IMR-90 (cell line): ENCODE measurements around the gene AP3M1. TPM values are rescaled to one million over a fixed set of nuclear protein-coding genes. Genes with fewer than 3 reads are reported as not detected.

ENCODE experiments used
- ATAC-seq: fragments of 200-7000 bp; cut with Tn5 transposase; 2 replicates; pipeline ENCODE4 v1.9.1; 2020; ENCODE audit warnings: low read depth, mild to moderate bottlenecking, moderate library complexity
- BruUV-seq: library from RNA; stranded (reverse); fragments of 400-500 nt; replicated peaks from 2 replicates; lab custom pipeline; 2021; lab: Mats Ljungman, UMichigan
- CTCF ChIA-PET: fragments of 300-600 bp; formaldehyde crosslinking; extraction: SDS; loops from one replicate; lab custom pipeline; 2021; ENCODE audit warnings: antibody characterized with exemption; lab: Yijun Ruan, JAX
- POLR2A ChIA-PET: fragments of 300-600 bp; sonication (Branson Sonifier 250); formaldehyde crosslinking; loops from one replicate; lab custom pipeline; 2022; ENCODE audit warnings: antibody characterized with exemption; ENCODE audit not compliant: unreplicated experiment; lab: Charles Lee
- DNase-seq: peaks from one replicate; pipeline ENCODE4 v3.0.0; 2013
- H2AFZ ChIP-seq: replicated peaks from 2 replicates; pipeline ENCODE3; 2013; ENCODE audit warnings: low read length, mild to moderate bottlenecking; ENCODE audit not compliant: poor library complexity
- H2AK5ac ChIP-seq: 2 replicates; pipeline ENCODE4 v1.6.1; 2013; ENCODE audit warnings: low read depth, low read length, inconsistent platforms
- H2AK9ac ChIP-seq: replicated peaks from 2 replicates; pipeline ENCODE3; 2013; ENCODE audit warnings: mild to moderate bottlenecking, low read depth, low read length, moderate library complexity; ENCODE audit not compliant: poor library complexity
- H2BK120ac ChIP-seq: 2 replicates; pipeline ENCODE4 v1.6.1; 2013; ENCODE audit warnings: low read depth, low read length, inconsistent platforms
- H2BK15ac ChIP-seq: 3 replicates; pipeline ENCODE4 v1.6.1; 2013; ENCODE audit warnings: low read depth, low read length, inconsistent platforms
- H2BK20ac ChIP-seq: 2 replicates; pipeline ENCODE4 v1.6.1; 2013; ENCODE audit warnings: low read depth, mild to moderate bottlenecking, inconsistent platforms, low read length, moderate library complexity
- H2BK5ac ChIP-seq: 2 replicates; pipeline ENCODE4 v1.6.1; 2013; ENCODE audit warnings: mild to moderate bottlenecking, low read depth, low read length, inconsistent platforms; ENCODE audit not compliant: poor library complexity, severe bottlenecking
- H3K14ac ChIP-seq: replicated peaks from 2 replicates; pipeline ENCODE4 v1.6.1; 2013; ENCODE audit warnings: low read depth, low read length, inconsistent platforms
- H3K18ac ChIP-seq: 2 replicates; pipeline ENCODE4 v1.6.1; 2013; ENCODE audit warnings: low read depth, low read length, control low read depth
- H3K23ac ChIP-seq: 2 replicates; pipeline ENCODE4 v1.6.1; 2013; ENCODE audit warnings: low read depth, low read length, inconsistent platforms
- H3K27ac ChIP-seq: 2 replicates; pipeline ENCODE4 v1.5.1; 2013; ENCODE audit warnings: mild to moderate bottlenecking, control low read depth, low read length; ENCODE audit not compliant: insufficient read depth
- H3K27me3 ChIP-seq: 2 replicates; pipeline ENCODE4 v1.6.1; 2013; ENCODE audit warnings: low read length; ENCODE audit not compliant: control insufficient read depth, insufficient read depth
- H3K36me3 ChIP-seq: 2 replicates; pipeline ENCODE4 v1.6.1; 2013; ENCODE audit warnings: low read length, mixed read lengths; ENCODE audit not compliant: control insufficient read depth, insufficient read depth
- H3K4ac ChIP-seq: 2 replicates; pipeline ENCODE4 v1.6.1; 2013; ENCODE audit warnings: low read depth, low read length, inconsistent platforms
- H3K4me1 ChIP-seq: 2 replicates; pipeline ENCODE4 v1.6.1; 2013; ENCODE audit warnings: low read length, mixed read lengths; ENCODE audit not compliant: control insufficient read depth, insufficient read depth
- H3K4me2 ChIP-seq: 2 replicates; pipeline ENCODE4 v1.6.1; 2013; ENCODE audit warnings: low read depth, mild to moderate bottlenecking, control low read depth, low read length, moderate library complexity
- H3K4me3 ChIP-seq: 2 replicates; pipeline ENCODE4 v1.5.1; 2013; ENCODE audit warnings: low read depth, mild to moderate bottlenecking, control low read depth, low read length, moderate library complexity; ENCODE audit not compliant: insufficient read depth
- H3K56ac ChIP-seq: 2 replicates; pipeline ENCODE4 v1.6.1; 2013; ENCODE audit warnings: low read length, inconsistent platforms; ENCODE audit not compliant: insufficient read depth; ENCODE audit errors: extremely low read depth
- H3K79me1 ChIP-seq, 2 experiments: 2 replicates each; pipeline ENCODE4 v1.6.1; 2013; ENCODE audit warnings: low read length in 2 of 2, inconsistent platforms in 1 of 2, low read depth in 1 of 2
- H3K9ac ChIP-seq: 2 replicates; pipeline ENCODE4 v1.6.1; 2013; ENCODE audit warnings: low read depth, low read length, control low read depth
- H3K9me1 ChIP-seq: 2 replicates; pipeline ENCODE4 v1.6.1; 2013; ENCODE audit warnings: low read length, inconsistent platforms; ENCODE audit not compliant: insufficient read depth
- H3K9me3 ChIP-seq: 2 replicates; pipeline ENCODE4 v1.6.1; 2013; ENCODE audit warnings: low read length; ENCODE audit not compliant: control insufficient read depth, insufficient read depth
- H4K20me1 ChIP-seq: 2 replicates; pipeline ENCODE4 v1.6.1; 2013; ENCODE audit warnings: low read length, inconsistent platforms; ENCODE audit not compliant: insufficient read depth
- H4K5ac ChIP-seq: 2 replicates; pipeline ENCODE4 v1.6.1; 2013; ENCODE audit warnings: mild to moderate bottlenecking, low read depth, low read length, control low read depth
- H4K8ac ChIP-seq, 2 experiments: 2 replicates each; pipeline ENCODE4 v1.6.1; 2013; ENCODE audit warnings: low read depth in 2 of 2, low read length in 2 of 2, control low read depth in 1 of 2, inconsistent platforms in 1 of 2
- H4K91ac ChIP-seq: 2 replicates; pipeline ENCODE4 v1.6.1; 2013; ENCODE audit warnings: low read depth, low read length, inconsistent platforms; ENCODE audit not compliant: insufficient read depth
- BHLHE40 ChIP-seq: fragments of 150-350 bp; IDR thresholded peaks from 2 replicates; pipeline ENCODE4 v1.6.1; 2016; ENCODE audit warnings: mild to moderate bottlenecking, low read depth, low read length
- POLR2A ChIP-seq: IDR thresholded peaks from 2 replicates; pipeline ENCODE4 v1.6.1; 2012; ENCODE audit warnings: mild to moderate bottlenecking, low read depth, low read length
- WGBS, 2 experiments: methylation state at CpG; one replicate each; pipeline versions ENCODE4 v1.1.5 to v1.1.7; 2013; ENCODE audit warnings: missing lambda C conversion rate in 2 of 2; ENCODE audit not compliant: insufficient read length in 1 of 2; ENCODE audit errors: extremely low coverage in 2 of 2; 5-methylcytosine and 5-hydroxymethylcytosine counted together
- dilution Hi-C: fragments of 300-500 bp; cut with HindIII; formaldehyde crosslinking; loops from one replicate; pipeline ENCODE4 v1.14.3; 2018; ENCODE audit warnings: low sequenced_read_pairs; ENCODE audit not compliant: unreplicated experiment
- in situ Hi-C: fragments of 300-500 bp; cut with MboI; formaldehyde crosslinking; loops from 3 replicates; pipeline ENCODE4 v1.14.3; 2019; ENCODE audit warnings: low sequenced_read_pairs, inconsistent platforms, mixed read lengths
- intact Hi-C: fragments of 100-400 bp; cut with micrococcal nuclease; formaldehyde crosslinking; loops from 2 replicates; pipeline ENCODE4 v1.10.0; 2022
- polyA plus RNA-seq, 3 experiments: library from polyadenylated mRNA; depleted of rRNA; stranded (reverse); fragments of >200 nt; gene quantifications; 2 replicates each; pipeline ENCODE4 v1.2.3, GENCODE V29; 2012; ENCODE audit warnings: low replicate concordance in 1 of 3
- total RNA-seq: library from RNA; depleted of rRNA; stranded (reverse); fragments of >200 nt; gene quantifications from 2 replicates; pipeline ENCODE4 v1.2.3, GENCODE V29; 2012
- TF ChIP-seq, protein P1 (sequence below): fragments of 150-350 bp; IDR thresholded peaks from 2 replicates; pipeline ENCODE4 v1.6.1; 2016; ENCODE audit warnings: low read depth, mild to moderate bottlenecking, low read length, moderate library complexity, borderline replicate concordance

Gene AP3M1
- total and polyA plus RNA-seq, 2 of the 4 experiments (the other 2 are of a cell fraction): 26.6 to 46.4 TPM

DNA sequence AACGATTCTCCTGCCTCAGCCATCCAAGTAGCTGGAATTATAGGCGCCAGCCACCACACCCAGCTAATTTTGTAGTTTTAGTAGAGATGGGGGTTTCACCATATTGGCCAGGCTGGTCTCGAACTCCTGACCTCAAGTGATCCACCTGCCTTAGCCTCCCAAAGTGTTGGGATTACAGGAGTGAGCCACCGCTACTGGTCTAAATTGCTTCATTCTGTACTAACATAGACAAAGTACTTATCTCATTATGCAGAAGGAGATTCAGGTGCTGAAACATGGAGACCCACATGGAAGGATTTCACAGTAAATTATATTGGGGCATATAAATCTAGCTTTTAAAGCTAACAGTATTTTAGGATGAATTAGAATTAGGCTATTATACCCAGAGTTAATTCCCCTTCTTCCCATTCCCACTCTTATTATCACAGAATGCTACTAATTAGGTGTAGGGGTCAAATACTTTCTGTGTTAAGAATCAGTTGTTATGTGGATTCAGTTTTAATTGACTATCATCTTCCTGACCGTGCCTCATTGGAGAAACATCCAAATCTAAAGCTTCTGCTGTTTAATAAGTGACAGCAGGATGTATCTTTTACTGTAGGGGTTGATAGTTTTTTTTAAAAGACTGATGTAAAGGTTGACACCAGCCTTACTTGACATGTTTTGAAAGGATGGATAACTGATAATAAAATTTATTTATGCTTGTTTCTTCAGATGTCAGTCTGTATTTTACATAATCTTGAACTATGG is 27.6 kb upstream of the AP3M1 start:
- Histone ChIP-seq H3K36me3 (no peaks in the 10 kb centered on the region), H4K8ac (no peak overlapping the region), H2BK20ac (no peak overlapping the region), H3K27ac (no peak overlapping the region), H3K56ac (no peak overlapping the region), H4K5ac (no peak overlapping the region), H3K4me1 (no peaks in the 10 kb centered on the region; the same call in 1 of the 2 replicates), H4K91ac (no peak overlapping the region), H2BK5ac (no peak overlapping the region), H2BK15ac (no peak overlapping the region), H3K4me3 (no peak overlapping the region), H3K79me1 (peaks cover 15 to 55% of the 10 kb centered on the region in 2 experiments), H3K23ac (peak overlapping the region; percentile 26; the same call in 1 of the 2 replicates), H3K4ac (no peak overlapping the region), H4K20me1 (no peaks in the 10 kb centered on the region), H2BK120ac (no peak overlapping the region), H3K4me2 (no peak overlapping the region), H3K27me3 (no peaks in the 10 kb centered on the region), H3K14ac (no peak overlapping the region), H2AFZ (no peak overlapping the region), H2AK5ac (no peak overlapping the region), H3K9ac (no peak overlapping the region), H3K9me1 (peaks cover 8% of the 10 kb centered on the region), H3K18ac (no peak overlapping the region), H2AK9ac (no peak overlapping the region), H3K9me3 (no peaks in the 10 kb centered on the region)
- whole genome bisulfite sequencing, 2 experiments: no CpG with 5 or more reads among the region's 5 CpGs
- ChIA-PET POLR2A (no interaction called here), CTCF (no interaction called here)
- intact Hi-C loops: no loop called here
- ATAC-seq: no peak
- in situ Hi-C loops: no loop called here
- TF ChIP-seq POLR2A (no peak), BHLHE40 (no peak)
- TF ChIP-seq, protein P1, sequence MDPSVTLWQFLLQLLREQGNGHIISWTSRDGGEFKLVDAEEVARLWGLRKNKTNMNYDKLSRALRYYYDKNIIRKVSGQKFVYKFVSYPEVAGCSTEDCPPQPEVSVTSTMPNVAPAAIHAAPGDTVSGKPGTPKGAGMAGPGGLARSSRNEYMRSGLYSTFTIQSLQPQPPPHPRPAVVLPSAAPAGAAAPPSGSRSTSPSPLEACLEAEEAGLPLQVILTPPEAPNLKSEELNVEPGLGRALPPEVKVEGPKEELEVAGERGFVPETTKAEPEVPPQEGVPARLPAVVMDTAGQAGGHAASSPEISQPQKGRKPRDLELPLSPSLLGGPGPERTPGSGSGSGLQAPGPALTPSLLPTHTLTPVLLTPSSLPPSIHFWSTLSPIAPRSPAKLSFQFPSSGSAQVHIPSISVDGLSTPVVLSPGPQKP: no peak
- dilution Hi-C loops: no loop called here
- DNase-seq: no peak
- BruUV-seq: no TSS peak
